Embryonic facial prominence (tissue), 1 donor: Measurements from ENCODE around the gene RAB11FIP4.

Experiments used
- DNase-seq: peaks from one replicate; pipeline ENCODE4 v3.0.0-alpha.2; 2016; ENCODE audit errors: extremely low spot score

Gene RAB11FIP4

DNA sequence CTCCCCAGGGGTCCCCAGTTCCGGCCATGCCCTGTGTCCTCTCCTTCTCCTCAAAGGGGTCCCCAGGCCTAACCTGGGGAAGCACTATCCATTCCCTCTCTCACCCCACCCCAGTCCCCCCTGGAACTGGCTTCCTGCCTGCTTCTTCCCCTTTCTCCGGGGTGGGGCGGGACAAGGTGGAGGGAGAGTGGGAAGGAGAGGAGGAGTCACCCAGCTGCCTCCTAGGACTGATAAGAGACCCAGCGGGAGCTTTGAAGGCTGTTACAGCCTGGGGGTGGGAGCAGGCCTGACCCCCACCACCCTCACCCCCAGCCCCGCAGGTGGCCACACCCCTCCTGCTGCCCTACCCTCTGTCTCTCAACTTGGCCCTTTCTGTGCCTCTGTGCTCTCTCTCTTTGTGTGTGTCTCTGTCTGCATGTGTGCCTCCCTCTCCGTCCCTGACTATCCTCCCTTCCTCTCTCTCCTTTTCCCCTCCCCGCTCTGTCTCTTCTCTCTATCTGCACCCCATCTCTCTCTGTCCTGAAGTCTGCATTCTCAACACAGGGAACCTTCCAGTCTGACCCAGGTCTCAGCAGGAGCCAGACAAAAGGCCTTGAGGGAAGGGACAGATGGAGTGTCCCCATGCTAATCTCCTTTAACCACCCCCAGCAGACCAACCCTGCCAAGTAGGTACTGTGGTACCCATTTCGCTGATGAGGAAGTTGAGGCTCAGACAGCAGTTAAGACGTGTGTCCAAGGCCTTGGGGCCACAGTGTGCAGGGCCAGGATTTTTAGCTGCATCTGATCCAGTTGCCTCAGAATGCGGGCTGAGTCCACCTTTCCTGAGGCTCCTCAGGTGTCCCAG lies 66.1 kb downstream of the RAB11FIP4 start:
- no peak for DNase-seq

DNA sequence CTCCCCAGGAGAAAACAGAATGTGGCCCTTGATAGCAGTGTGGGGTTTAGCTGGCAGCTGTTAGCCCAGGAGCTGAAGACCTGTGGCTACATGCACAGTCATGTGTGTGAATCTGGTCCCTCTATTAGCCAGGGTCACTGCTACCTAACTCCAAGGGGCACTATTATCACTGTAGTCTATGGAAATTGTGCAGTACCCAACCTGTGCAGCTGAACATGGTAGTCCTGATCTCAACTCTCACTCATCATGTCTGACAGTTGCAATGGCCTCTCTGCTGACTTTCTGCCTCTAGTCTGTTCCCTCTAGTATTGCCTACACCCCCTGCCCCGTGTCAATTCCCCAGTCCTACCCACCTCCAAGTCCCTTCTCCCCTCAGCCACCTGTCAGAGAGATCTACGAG lies 67.4 kb downstream of the RAB11FIP4 start:
- DNase-seq = no peak

DNA sequence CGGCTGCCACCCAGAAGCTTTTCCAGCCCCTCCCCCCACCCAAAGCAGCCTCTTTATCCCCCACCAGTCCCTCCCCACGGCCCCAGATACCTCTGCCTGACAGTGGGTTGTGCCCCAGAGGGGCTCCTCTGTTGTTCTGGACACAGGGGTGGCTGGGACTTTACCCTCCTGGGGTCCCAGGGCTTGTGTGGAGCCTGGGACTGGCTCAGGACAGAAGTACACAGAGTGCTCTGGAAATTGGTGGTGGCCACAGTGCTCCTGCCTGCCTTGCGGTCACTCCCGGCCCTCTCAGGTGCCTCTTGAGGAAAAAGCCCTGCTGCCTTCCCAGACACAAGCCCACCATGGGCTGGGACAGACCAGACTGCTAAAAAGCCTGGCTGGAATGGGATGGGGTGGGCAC lies 68.2 kb downstream of the RAB11FIP4 start:
- DNase-seq = no peak

DNA sequence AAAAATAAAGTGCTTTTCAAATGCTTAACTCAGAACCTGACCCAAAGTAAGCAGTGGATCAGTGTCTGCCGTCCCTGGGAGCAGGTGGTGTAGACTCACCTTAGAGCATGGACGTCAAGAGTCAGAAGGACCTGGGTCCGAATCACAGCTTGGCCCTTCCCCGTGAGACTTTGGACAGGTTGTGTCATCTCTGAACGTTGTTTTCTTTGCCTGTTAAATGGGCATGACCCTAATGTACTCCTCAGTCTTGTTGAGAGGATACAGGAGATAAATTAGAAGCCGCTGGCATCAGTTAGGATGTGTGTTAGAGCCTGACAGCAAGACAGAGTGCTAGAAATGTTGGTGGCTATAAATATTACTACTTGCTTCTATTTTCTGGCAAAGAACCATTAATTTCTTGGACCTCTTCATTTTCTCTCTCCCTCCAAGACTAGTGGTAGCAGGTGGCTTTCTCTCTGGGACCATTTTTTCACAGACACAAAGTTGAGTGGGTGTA lies 68.8 kb downstream of the RAB11FIP4 start:
- DNase-seq = no peak

DNA sequence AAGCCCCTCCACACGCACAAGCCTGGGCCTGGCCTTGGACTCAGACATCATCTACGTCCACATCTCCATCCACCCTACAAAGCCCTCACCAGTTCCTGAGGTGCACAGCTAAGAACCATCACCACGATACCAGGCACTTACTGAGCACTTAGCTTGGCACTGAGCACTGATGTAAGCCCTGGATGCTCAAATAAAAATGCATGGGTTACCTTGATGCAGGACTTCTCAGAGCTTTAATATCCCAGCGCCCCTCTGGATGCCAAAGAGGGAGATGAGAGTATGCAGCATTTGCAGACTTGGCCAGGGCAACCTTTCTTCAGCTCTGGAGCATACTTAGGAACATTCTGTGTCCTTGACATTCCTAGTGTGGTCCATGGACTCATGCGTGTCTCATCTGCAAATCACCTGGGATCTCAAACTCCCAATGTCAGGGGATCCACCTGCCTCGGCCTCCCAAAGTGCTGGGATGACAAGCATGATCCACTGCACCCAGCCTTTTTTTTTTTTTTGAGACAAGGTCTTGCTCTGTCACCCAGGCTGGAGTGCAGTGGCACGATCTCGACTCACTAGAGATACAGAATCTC lies 69.8 kb downstream of the RAB11FIP4 start:
- DNase-seq = no peak

DNA sequence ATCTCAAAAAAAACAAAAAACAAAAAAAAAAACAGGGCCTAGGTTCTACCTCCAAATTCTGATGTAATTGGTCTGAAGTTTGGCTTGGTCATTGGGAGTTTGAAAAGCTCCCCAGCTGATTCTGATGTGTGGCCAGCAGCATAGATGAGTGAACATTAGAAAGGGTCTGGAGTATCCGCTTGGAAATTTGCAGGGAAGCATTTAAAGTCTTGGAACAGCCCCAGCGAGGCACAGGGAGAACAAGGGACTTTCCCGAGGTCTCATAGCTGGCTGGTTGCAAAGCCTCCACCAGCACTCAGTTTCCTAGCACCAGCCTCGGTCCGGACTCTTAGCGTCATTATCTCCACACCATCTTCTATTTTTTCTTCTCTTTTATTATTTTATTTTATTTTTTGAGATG lies 70.8 kb downstream of the RAB11FIP4 start:
- DNase-seq = no peak

DNA sequence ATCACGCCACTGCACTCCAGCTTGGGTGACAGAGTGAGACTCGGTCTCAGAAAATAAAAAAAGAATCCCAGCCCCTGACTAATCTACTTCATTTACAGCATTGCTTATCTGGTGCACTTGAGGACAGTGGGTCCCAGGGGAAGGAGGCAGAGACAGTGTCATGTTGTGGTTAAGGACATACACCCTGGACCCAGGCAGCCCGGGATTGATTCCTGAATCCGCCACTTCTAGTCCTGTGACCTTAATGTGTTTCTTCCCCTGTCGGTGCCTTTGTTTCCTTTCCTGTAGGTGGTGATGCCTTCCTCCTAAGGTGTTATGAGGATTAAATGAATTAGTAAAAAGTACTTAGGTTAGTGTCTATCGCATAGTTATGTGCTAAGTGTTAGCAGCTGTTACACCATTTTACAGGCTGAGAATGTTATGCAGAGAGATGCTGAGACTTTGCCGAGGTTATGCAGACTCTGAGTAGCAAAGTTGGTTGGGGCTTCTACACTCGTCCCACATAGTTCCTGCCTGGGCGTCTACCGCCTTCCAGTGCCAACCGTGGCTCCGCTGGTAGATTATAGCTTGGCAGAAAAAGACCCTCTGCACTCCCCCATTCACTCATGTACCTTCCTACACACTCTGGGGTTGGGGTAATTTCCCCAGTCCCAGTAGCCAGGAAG lies 74.8 kb downstream of the RAB11FIP4 start:
- DNase-seq = no peak

DNA sequence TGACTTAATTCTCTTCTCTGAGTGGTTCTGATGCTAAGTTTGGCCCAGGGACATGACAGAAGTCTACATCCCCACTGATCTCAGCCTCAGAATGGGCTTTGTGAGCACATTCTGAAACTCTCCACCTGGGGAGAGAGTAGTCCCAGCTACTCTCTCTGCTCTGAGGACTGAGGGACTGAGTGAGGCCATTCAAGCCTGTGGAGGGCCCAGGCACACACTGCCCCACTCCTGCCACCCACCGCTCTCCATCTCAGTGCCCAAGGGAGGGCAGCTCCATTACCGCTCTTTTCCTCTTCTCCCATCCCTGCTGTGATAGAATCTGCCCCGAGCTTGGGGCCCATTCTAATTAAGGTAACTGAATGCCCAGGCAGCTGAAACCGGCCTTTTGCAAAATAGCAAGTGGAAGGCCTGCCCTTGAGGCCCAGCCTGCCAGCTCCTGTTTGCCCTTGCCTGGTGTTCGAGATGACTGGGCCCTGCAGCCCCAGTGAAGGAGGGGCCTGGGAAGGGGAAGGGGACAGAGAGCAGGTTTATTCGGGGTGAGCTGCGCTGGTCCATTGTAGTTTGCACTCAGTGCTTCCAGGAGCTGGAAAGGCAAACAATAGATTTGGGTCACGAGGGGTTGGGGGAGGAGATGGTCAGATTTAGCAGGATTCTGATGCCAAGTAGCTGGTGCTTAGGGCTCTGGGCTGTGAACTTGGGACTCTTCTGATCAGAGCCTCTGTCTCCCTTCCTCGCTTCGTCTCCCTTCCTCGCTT lies 76.2 kb downstream of the RAB11FIP4 start:
- no peak for DNase-seq

DNA sequence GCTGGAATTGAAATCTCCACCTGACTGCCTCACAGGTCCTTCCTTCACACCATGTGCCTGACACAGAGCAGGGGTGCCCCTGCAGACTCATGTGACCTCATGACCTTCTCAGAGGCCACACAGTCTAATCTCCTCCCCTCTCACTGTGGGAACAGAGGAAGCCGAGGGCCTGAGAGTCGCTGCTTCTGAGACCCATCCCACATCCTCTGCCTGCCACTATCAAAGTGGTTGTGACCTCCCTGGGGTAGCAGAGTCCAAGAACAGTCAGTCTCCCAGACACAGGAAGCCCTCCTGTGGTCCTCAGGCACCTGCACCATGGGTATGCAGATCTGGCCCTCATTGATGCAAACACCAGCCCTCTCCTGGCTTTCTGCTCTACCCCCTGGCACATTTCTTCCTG lies 78.5 kb downstream of the RAB11FIP4 start:
- DNase-seq = no peak

DNA sequence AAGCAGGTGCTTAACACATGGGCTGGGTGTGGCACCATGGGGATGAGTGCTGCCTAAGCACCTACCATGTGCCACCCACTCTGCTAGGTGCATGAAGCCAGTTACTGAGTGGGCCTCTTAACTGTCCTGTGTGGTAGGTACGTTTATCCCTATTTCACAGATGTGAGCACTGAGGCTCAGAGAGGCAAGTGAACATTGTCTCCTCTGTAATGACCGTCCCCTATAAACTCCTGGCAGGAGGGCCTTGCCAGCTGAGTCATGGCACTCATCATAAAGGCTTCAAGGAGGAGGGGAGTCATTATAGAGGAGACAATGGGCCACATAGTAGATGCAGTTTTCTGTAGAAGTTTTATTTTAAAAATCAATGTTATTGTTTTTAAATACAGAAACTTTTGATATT lies 79.1 kb downstream of the RAB11FIP4 start:
- no peak for DNase-seq

DNA sequence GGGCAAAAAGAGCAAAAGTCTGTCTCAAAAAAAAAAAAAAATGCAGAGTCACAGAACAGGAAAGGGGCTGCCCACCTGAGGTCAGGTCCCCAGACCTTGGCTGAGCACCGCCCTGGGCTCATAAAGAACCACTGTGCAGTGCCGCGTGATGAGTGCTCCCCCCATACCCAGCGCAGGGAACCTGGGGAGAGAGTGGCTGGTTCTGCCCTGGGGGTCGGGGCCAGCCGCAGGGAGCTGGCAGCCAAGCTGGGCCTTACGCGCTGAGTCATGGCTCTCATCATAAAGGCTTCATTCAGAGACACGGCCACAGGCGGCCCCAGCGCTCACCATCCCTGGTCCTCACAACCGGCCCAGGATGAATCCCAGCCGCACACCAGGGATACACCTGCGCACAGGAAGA lies 80.7 kb downstream of the RAB11FIP4 start:
- DNase-seq = no peak

DNA sequence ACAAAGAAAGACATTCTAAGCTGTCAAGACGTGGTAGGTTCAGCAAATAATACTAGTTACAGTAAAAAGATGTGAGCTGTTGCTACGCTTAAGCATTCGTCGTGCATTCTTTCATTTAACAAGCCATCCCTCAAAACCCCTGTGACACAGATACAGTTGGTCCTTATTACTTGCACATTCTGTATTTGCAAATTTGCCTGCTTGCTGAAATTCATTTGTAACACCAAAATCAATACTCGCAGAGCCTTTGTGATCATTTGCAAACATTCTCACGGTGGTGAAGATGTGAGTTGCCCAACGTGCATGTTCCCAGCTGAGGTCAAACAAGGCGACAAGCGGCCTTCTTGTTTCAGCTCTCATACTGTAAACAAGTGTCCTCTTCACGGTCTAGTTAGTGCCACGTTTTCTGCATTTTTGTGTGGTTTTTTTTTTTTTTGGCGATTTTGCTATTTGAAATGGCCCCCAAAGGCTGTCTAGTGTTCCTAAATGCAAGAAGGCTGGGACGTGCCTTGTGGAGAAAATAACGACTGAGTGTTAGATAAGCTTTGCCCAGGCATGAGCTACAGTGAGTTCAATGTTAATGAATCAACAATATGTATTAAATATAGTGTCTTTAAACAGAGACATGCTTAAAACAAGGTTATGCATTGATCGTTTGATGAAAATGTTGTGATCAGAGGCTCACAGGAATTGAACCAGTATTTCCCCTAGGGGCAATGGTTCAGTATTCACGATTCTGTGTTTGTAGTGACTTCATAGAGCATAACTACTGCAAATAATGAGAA lies 84.1 kb downstream of the RAB11FIP4 start:
- peak; percentile 33 for DNase-seq

DNA sequence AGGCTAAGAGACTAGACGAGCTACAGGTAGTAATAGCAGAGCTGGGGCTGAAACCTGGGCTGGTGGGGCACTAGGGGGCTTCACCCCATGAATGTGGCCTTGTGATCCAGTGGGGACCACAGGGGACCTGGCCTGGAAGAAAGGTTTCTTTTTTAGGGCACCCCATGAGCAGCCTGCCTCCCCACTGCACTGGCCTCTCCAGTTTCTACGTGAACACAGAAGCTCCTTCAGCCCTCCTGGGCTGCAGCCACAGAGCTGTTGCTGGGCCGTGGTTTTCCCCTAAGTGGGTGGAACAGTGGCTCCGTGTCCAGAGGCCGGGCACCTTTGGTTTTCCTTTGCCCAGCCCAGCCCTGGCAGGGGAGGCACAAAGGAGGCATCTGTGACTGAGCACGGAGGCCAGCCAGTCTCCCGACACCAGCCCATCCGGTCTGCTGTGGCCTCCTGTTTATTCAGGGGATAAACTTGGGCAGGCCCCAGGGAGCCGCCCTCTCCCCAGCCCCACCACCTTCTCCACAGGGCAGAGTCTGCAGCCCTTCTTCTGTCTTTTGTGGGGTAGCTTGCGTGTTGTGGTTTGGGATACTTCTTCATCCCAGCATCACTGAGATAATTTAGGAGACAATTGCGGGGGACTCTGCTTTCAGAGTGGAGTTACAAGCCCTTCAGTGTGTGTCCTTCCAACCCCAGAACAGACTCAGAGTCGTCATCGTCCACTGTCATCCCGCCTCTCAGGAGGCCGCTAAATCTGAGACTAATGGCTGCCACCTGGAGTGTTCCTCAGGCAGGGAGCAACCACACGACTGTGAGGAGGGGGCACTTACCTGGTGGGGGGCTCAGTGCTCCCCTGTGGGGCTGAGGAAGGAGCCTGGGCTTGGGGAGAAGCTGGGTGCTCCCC lies 85.3 kb downstream of the RAB11FIP4 start:
- no peak for DNase-seq

DNA sequence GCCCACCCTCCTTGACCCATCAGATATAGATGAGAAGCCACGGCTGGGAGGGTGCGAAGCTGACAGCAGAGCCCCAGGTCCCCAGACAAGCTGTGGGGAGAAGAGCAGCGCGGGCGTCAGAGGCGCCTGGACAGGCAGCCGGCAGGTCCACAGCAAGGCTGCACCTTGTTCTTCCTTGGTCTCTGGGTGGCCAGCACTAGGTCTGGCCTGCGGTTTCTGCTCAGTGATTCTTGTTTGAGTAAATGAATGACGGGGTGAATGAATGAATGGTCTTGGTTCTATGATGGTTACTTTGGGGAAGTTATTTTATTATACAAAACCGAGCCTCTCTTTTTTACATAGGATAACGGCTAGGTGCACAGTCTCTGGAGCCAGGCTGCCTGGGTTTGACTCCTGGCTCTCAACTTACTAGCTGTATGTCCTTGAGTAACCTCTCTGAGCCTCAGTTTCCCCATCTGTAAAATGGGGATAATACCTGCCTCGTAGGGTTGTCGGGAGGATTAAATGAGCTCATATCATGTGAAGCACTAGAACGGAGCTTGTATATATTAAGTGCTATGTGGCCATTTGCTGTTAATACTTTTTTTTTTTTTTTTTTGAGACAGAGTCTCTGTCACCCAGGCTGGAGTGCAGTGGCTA lies 86.1 kb downstream of the RAB11FIP4 start:
- DNase-seq = no peak

DNA sequence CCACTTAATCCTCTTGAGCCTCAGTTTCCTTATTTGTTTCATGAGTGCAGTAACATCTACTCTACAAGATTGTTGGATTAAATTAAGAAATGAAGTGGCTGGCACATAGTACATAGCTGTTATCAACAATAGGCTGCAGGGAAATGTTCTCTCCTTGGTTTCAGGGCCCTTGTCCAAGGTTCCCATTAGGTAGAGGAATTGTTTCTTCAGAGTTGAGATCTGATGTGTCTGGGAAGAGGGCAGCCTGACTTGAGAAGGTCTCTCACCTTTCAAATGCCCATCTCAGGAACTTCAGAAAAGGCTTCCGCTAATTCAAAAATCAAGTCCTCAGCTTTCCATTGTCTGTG lies 87.6 kb downstream of the RAB11FIP4 start:
- no peak for DNase-seq

DNA sequence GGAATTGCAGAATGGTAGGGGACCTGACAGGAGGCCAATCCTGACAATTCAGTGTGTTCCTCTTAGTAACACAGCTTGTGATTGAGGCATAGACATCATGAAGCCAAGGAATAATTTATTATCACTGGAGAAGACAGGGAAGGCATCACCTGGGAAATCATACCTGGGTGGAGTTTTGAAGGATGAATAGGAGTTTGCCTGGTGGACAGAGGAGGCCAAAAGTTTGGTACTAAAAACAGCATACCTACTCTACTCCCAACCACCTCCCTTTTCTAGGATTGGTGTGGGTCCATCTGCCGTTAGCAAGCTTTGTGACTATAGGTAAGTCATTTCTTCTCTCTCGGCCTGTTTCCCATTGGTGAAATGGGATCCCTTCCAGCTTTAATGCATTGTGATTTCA lies 88.0 kb downstream of the RAB11FIP4 start:
- DNase-seq = no peak

DNA sequence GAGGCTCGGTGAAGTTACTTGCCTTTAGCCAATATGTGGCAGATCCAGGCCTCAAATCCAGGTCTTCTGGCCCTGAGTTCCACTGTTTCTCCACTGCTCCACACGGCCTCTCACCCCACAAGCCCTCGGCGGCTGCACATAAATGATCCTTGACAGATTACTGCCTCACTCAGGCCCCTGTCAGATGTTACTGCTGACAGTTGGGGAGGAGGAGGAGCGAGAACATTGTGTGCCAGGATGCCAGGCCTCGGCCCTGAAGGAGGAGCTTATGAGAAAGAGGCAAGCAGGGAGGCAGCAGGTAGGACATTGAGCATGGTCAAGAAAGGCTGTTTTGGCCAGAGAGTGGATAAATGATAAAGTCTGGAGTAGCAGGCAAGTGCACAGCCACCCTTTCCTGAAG lies 88.6 kb downstream of the RAB11FIP4 start:
- no peak for DNase-seq

DNA sequence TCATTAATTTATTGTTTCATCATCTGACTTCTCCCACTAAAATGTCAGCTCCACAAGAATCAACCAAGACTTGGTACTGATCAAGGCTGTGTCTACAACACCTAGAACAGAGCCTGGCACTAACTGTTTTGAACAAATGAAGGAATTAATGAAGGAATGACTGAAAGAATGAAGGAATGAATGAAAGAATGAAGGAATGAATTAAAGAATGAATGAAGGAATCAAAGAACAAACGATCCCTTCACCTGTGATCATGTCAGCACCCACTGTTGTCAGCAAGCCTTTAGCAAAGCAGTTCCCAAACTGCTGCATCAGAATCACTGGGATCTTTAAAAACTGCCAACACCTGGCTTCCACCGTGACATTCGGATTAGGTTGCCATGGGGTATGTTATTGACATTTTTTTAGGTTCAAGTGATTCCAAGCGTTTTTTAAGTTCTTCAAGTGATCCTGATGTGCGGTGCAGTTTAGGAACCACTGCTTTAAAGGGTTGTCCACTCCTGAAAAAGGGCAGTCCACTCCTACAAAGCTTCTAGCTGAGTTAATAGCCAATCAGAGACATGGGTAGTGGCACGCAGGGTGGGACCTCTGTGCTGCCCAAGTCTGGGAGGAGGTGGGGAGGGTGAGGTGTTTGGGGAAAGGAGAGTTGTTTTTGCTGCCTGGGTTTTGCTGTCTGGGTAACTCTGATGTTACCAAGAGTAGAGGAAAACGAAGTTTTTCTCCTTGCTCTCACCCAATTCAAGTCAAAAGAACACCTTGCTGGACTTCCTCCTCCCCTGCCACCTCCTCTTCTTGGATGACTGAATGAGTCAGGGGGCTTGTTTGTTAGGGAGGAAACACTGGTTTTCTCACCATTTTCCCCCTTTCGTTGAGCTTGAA lies 89.7 kb downstream of the RAB11FIP4 start:
- DNase-seq = no peak

DNA sequence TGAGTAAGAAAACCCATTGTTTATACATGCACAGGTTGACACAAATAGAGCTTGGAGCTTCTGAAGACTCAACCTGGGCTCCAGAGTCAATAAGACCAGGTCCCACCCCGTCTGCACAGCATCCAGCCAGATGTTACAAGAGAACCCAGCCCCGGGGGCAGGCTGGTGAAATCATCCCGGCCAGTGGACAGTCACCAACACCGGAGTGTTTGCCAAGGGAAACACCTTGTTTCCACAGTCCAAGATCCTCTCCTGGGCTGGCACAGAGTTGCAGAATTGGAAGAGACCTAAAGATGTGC lies 90.3 kb downstream of the RAB11FIP4 start:
- no peak for DNase-seq
